AG04450 (cell line): ENCODE results near the gene TMEM147. TPM values are rescaled to one million over a fixed set of nuclear protein-coding genes. Genes with fewer than 3 reads are reported as not detected.

Source experiments
- CTCF ChIA-PET: fragments of 300-600, 350-600 bp; formaldehyde crosslinking; extraction: SDS; loops from one replicate; lab custom pipeline; 2022; ENCODE audit warnings: antibody characterized with exemption, inconsistent platforms; lab: Charles Lee
- POLR2A ChIA-PET: fragments of 350-600 bp; formaldehyde crosslinking; extraction: SDS; loops from one replicate; lab custom pipeline; 2021; ENCODE audit warnings: antibody characterized with exemption, inconsistent platforms; lab: Yijun Ruan, JAX
- DNase-seq: peaks from one replicate; pipeline ENCODE4 v3.0.0-alpha.2; 2011; ENCODE audit warnings: low read depth, low spot score
- H3K27ac ChIP-seq: one replicate; pipeline ENCODE4 v1.5.1; 2012; ENCODE audit warnings: low read depth, low read length, control low read depth
- H3K27me3 ChIP-seq: one replicate; pipeline ENCODE4 v1.6.0; 2012; ENCODE audit warnings: low read length; ENCODE audit not compliant: control insufficient read depth, insufficient read depth
- H3K4me3 ChIP-seq: 2 replicates; pipeline ENCODE4 v1.5.1; 2011; ENCODE audit warnings: mild to moderate bottlenecking, low read depth, low read length, control low read depth
- H3K9me3 ChIP-seq: 2 replicates; pipeline ENCODE4 v1.5.1; 2012; ENCODE audit warnings: low read length; ENCODE audit not compliant: control insufficient read depth, insufficient read depth
- polyA plus RNA-seq: library from polyadenylated mRNA; depleted of rRNA; stranded (reverse); fragments of >200 nt; gene quantifications from 2 replicates; pipeline ENCODE4 v1.2.3, GENCODE V29; 2011
- TF ChIP-seq, protein P1 (sequence below): IDR thresholded peaks from 2 replicates; pipeline ENCODE4 v1.5.1; 2011; ENCODE audit warnings: low read depth, low read length, control low read depth, inconsistent platforms

Gene TMEM147
- polyA plus RNA-seq, 1 experiment = 88.7 TPM

- H3K9me3 ChIP-seq = peaks cover 10% of the 10 kb centered on the region; the same call in 1 of the 2 replicates
- ChIA-PET CTCF (interaction anchor here (1.9 kb wide), 1 partner anchor 11 kb away, joined by 5 read pairs; no protein-coding TSS in a partner anchor), POLR2A (no interaction called here)
- no peak overlapping the region for H3K4me3 ChIP-seq
- TF ChIP-seq, protein P1, sequence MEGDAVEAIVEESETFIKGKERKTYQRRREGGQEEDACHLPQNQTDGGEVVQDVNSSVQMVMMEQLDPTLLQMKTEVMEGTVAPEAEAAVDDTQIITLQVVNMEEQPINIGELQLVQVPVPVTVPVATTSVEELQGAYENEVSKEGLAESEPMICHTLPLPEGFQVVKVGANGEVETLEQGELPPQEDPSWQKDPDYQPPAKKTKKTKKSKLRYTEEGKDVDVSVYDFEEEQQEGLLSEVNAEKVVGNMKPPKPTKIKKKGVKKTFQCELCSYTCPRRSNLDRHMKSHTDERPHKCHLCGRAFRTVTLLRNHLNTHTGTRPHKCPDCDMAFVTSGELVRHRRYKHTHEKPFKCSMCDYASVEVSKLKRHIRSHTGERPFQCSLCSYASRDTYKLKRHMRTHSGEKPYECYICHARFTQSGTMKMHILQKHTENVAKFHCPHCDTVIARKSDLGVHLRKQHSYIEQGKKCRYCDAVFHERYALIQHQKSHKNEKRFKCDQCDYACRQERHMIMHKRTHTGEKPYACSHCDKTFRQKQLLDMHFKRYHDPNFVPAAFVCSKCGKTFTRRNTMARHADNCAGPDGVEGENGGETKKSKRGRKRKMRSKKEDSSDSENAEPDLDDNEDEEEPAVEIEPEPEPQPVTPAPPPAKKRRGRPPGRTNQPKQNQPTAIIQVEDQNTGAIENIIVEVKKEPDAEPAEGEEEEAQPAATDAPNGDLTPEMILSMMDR = no peak
- DNase-seq = no peak
- peaks cover 18% of the 10 kb centered on the region for H3K27me3 ChIP-seq
- H3K27ac ChIP-seq = no peak overlapping the region
These were observed 13.8 kb downstream of the TMEM147 start for GRCh38 chr19:35559281-35559659.

DNA sequence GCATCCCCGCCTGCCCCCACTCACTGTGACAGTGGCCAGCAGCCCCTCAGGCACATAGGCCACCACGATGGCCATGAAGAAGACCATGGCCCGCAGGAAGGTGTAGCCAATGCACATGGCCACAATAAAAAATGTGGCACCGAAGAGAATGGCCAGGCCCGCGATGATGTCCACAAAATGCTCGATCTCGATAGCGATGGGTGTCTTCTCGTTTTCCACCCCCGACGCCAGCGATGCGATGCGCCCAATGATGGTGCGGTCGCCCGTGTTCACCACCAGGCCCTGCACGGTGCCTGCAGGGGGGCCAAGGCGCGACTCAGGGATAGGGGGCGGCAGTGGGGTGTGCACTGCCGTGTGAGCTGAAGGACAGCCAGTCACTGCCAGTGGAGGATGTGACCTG, 14.4 kb downstream of the TMEM147 start:
- Histone ChIP-seq H3K27me3 (peaks cover 20% of the 10 kb centered on the region), H3K9me3 (peaks cover 10% of the 10 kb centered on the region; the same call in 1 of the 2 replicates), H3K4me3 (no peak overlapping the region), H3K27ac (no peak overlapping the region)
- DNase-seq = no peak
- ChIA-PET POLR2A (no interaction called here), CTCF (interaction anchor here (1.9 kb wide), 1 partner anchor 12 kb away, joined by 5 read pairs; no protein-coding TSS in a partner anchor)
- TF ChIP-seq, protein P1 = no peak

GRCh38 chr19:35560271-35560670, 14.8 kb downstream of the TMEM147 start:
- POLR2A ChIA-PET = no interaction called here
- no peak overlapping the region for H3K27ac ChIP-seq
- H3K27me3 ChIP-seq = peaks cover 18% of the 10 kb centered on the region
- TF ChIP-seq, protein P1 = no peak
- no peak for DNase-seq
- CTCF ChIA-PET = interaction anchor here (1.9 kb wide), 1 partner anchor 12 kb away, joined by 5 read pairs; no protein-coding TSS in a partner anchor
- no peak overlapping the region for H3K4me3 ChIP-seq
- H3K9me3 ChIP-seq = peaks cover 10% of the 10 kb centered on the region; the same call in 1 of the 2 replicates

DNA sequence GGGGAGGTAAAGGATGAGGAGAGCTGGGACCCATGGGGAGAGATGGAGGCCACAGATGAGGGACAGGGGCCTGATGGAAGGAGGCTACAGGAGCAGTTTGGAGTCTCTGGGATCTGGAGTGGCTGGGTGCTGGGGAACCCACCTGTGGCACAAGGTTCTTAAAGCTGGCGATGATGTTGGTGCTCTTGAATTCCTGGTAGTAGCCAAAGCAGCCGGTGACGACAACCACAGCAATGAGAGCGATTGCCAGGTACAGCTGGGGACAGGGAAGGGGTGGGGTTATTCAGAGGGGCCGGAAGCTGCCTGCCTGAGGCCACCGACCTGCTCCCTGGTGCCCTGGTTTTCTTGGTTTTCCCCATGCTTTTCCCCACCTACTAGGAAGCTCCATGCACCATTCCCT, 15.3 kb downstream of the TMEM147 start:
- Histone ChIP-seq H3K27me3 (peaks cover 18% of the 10 kb centered on the region), H3K4me3 (no peak overlapping the region), H3K27ac (no peak overlapping the region), H3K9me3 (peaks cover 10% of the 10 kb centered on the region; the same call in 1 of the 2 replicates)
- TF ChIP-seq, protein P1 = no peak
- CTCF ChIA-PET = interaction anchor here (1.9 kb wide), 1 partner anchor 12 kb away, joined by 5 read pairs; no protein-coding TSS in a partner anchor
- DNase-seq = no peak
- POLR2A ChIA-PET = no interaction called here

- TF ChIP-seq, protein P1 = no peak
- Histone ChIP-seq H3K27me3 (peaks cover 16% of the 10 kb centered on the region), H3K27ac (no peak overlapping the region), H3K4me3 (no peak overlapping the region), H3K9me3 (peaks cover 10% of the 10 kb centered on the region; the same call in 1 of the 2 replicates)
- DNase-seq = no peak
- ChIA-PET CTCF (no interaction called here), POLR2A (no interaction called here)
These were observed 16.0 kb downstream of the TMEM147 start for GRCh38 chr19:35561436-35561835.
